Measurements from ENCODE around the gene NUP35. TPM values are rescaled to one million over a fixed set of nuclear protein-coding genes. Genes with fewer than 3 reads are reported as not detected.

The NUP35 gene
- total and polyA plus RNA-seq, 2 experiments from 2014 or later: 57.4 to 65.3 TPM

- Histone ChIP-seq H4K20me1 (replicated peaks; ENCODE audit: insufficient read depth) (no peaks in the 10 kb centered on the region), H3F3A (replicated peaks; ENCODE audit: low read depth) (no peaks in the 10 kb centered on the region), H3K4me3 (no peak overlapping the region), H3K27me3 (ENCODE audit: insufficient read depth) (no peaks in the 10 kb centered on the region), H2AFZ (no peak overlapping the region), H3K36me3 (ENCODE audit: insufficient read depth) (no peaks in the 10 kb centered on the region), H3K9me2 (ENCODE audit: insufficient read depth) (no peaks in the 10 kb centered on the region), H3K4me1 (ENCODE audit: insufficient read depth) (peaks cover 16% of the 10 kb centered on the region), H3K27ac (ENCODE audit: low read depth) (no peak overlapping the region), H3K4me2 (no peak overlapping the region), H3K79me2 (replicated peaks; ENCODE audit: insufficient read depth) (no peaks in the 10 kb centered on the region)
- Mint-ChIP-seq H3K9me3 (no peaks in the 10 kb centered on the region), H3K27ac (no peak overlapping the region), H3K4me1 (peaks cover 14% of the 10 kb centered on the region), H3K27me3 (ENCODE audit: insufficient read depth, low read depth, poor library complexity) (peaks cover 3% of the 10 kb centered on the region), H3K36me3 (ENCODE audit: low read depth) (peaks cover 4% of the 10 kb centered on the region; the same call in 1 of the 3 replicates), H3K4me3 (no peak overlapping the region)
- no peak for TF ChIP-seq ETS1 (IDR thresholded peaks at IDR 0.05)
- TF ChIP-seq ZNF114 (CRISPR knock-in tag; IDR thresholded peaks at IDR 0.05): no peak
- DNase-seq (ENCODE audit: low spot score) (no peak), ATAC-seq (no peak)
These were observed 30.2 kb upstream of the NUP35 start for GRCh38 chr2:183093857-183094657.

GRCh38 chr2:183105402-183106134 is 18.7 kb upstream of the NUP35 start:
- peak overlapping the region; percentile 56; the same call in 1 of the 2 replicates for H2AFZ ChIP-seq
- DNase-seq (ENCODE audit: low spot score) (no peak), ATAC-seq (no peak)
- H3K4me1 Mint-ChIP-seq: no peaks in the 10 kb centered on the region
- no peak overlapping the region for H3K4me3 Mint-ChIP-seq
- no peaks in the 10 kb centered on the region for H3K4me1 ChIP-seq (ENCODE audit: insufficient read depth)
- no peaks in the 10 kb centered on the region for H4K20me1 ChIP-seq (replicated peaks; ENCODE audit: insufficient read depth)
- no peak overlapping the region for H3K4me2 ChIP-seq
- H3K9me3 Mint-ChIP-seq: no peaks in the 10 kb centered on the region
- no peaks in the 10 kb centered on the region for H3K36me3 Mint-ChIP-seq (ENCODE audit: low read depth)
- H3F3A ChIP-seq (replicated peaks; ENCODE audit: low read depth): no peaks in the 10 kb centered on the region
- no peak overlapping the region for H3K4me3 ChIP-seq
- H3K79me2 ChIP-seq (replicated peaks; ENCODE audit: insufficient read depth): no peaks in the 10 kb centered on the region
- no peak overlapping the region for H3K27ac ChIP-seq (ENCODE audit: low read depth)
- H3K27me3 Mint-ChIP-seq (ENCODE audit: insufficient read depth, low read depth, poor library complexity): no peaks in the 10 kb centered on the region
- no peaks in the 10 kb centered on the region for H3K36me3 ChIP-seq (ENCODE audit: insufficient read depth)
- no peak overlapping the region; the same call in 1 of the 2 replicates for H3K27ac Mint-ChIP-seq
- H3K27me3 ChIP-seq (ENCODE audit: insufficient read depth): no peaks in the 10 kb centered on the region
- H3K9me2 ChIP-seq (ENCODE audit: insufficient read depth): peaks cover 13% of the 10 kb centered on the region
- TF ChIP-seq NANOG (IDR thresholded peaks at IDR 0.05; ENCODE audit: borderline replicate concordance): no peak
- no peak for TF ChIP-seq STAT1 (IDR thresholded peaks at IDR 0.05; ENCODE audit: unreplicated experiment)
- no peak for TF ChIP-seq JUNB (IDR thresholded peaks at IDR 0.05; ENCODE audit: unreplicated experiment)
- no peak for TF ChIP-seq REST (IDR thresholded peaks at IDR 0.05; ENCODE audit: unreplicated experiment)
- TF ChIP-seq ETS1 (IDR thresholded peaks at IDR 0.05): no peak
- TF ChIP-seq ZNF462 (CRISPR knock-in tag; IDR thresholded peaks at IDR 0.05): no peak

Measured in GM23338 (cell line).